GM18870 (cell line): ENCODE data around the gene TAB3.

ENCODE experiments used
- ATAC-seq: cut with Tn5 transposase; IDR thresholded peaks from one replicate; pipeline ENCODE4 v1.9.1; 2021; ENCODE audit warnings: moderate library complexity; ENCODE audit not compliant: unreplicated experiment

The TAB3 gene

DNA sequence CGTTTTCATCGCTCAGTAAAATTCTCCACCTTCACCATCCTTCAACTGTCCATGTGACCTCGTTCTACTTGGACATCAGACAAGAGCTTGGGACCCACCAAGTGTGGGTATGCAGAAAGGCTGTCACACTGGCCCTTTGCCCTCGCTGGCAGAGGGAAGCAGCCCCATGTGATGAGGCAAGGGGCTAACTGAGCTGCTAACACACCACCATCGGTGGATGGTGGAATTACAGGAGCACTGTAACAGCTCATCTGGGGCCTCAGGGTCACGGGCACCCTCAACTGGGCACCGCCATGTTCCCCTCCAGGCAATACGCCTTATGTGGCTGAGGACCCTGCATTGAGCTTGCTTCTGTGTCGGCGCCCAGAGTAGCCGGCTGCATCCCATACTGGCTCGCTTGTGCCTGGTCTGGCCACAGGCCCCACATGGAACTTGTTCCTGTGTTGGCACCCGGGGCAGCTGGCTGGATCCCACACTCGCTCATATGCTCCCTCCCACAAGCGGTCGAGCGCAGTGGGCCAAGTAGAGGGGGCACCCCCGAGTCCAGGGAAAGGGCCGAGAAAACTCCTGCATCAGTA is 109.5 kb downstream of the TAB3 start:
- ATAC-seq = no peak

DNA sequence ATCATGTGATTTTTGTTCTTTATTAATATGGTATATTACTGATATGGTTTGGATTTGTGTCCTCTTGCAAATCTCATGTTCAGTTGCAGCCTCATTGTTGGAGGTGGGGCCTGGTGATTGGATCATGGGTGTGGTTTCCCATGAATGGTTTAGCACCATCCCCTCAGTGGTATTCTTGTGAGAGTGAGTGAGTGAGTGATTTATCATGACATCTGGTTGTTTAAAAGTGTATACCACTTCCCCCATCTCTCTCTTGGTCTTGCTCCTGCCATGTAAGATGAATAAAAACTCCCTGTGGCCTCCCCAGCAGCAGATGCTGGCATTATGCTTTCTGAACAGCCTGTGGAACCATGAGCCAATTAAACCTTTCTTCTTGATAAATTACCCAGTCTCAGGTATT is 111.5 kb downstream of the TAB3 start:
- no peak for ATAC-seq
